HTR-8/SVneo (cell line): ENCODE measurements around the gene HOXA3.

Source experiments
- DNase-seq: peaks from one replicate; pipeline ENCODE4 v3.0.0; 2011; ENCODE audit warnings: low spot score, mixed read lengths; ENCODE audit not compliant: insufficient read length
- FAIRE-seq: peaks from 2 replicates; lab custom pipeline; 2011; peaks lifted over from hg19 to GRCh38; lab: Jason Lieb, UNC

The HOXA3 gene

GRCh38 chr7:27133409-27134231, 18.8 kb downstream of the HOXA3 start:
- no peak for FAIRE-seq

GRCh38 chr7:27132978-27133377, 19.4 kb downstream of the HOXA3 start:
- no peak for FAIRE-seq

More at GRCh38 chr7:27133409-27134231, 18.8 kb downstream of the HOXA3 start:
- DNase-seq, result no peak

GRCh38 chr7:27132214-27132613, 20.2 kb downstream of the HOXA3 start:
- FAIRE-seq, result no peak
- no peak for DNase-seq

More at GRCh38 chr7:27132978-27133377, 19.4 kb downstream of the HOXA3 start:
- no peak for DNase-seq

- DNase-seq (no peak), FAIRE-seq (no peak)
Measured at GRCh38 chr7:27131390-27131819, 21.0 kb downstream of the HOXA3 start.

- no peak for DNase-seq
- peak; percentile 91 for FAIRE-seq
Measured at GRCh38 chr7:27130540-27131389, 21.6 kb downstream of the HOXA3 start, which contains the start of gene HOXA4. Gene HOXA4 (minus strand): TSS chr7:27130757. CDS start chr7:27130733, 24 bp downstream.

GRCh38 chr7:27129729-27130539, 22.4 kb downstream of the HOXA3 start:
- DNase-seq, result no peak
- FAIRE-seq, result no peak

GRCh38 chr7:27128776-27129728, 23.3 kb downstream of the HOXA3 start:
- DNase-seq (no peak), FAIRE-seq (peak; percentile 80)

- DNase-seq, result no peak
- no peak for FAIRE-seq
Measured at GRCh38 chr7:27128034-27128433, 24.3 kb downstream of the HOXA3 start.

- FAIRE-seq, result no peak
- DNase-seq, result no peak
Measured at GRCh38 chr7:27126596-27127327, 25.6 kb downstream of the HOXA3 start.

- no peak for FAIRE-seq
- no peak for DNase-seq
Measured at GRCh38 chr7:27125986-27126394, 26.4 kb downstream of the HOXA3 start.

- no peak for DNase-seq
- FAIRE-seq, result peak; percentile 49
Measured at GRCh38 chr7:27124902-27125689, 27.3 kb downstream of the HOXA3 start.

GRCh38 chr7:27124096-27124901, 28.1 kb downstream of the HOXA3 start:
- DNase-seq, result no peak
- peak; percentile 76 for FAIRE-seq

- DNase-seq (no peak), FAIRE-seq (no peak)
Measured at GRCh38 chr7:27123477-27124053, 28.8 kb downstream of the HOXA3 start.

- no peak for FAIRE-seq
- DNase-seq, result no peak
Measured at GRCh38 chr7:27123007-27123476, 29.3 kb downstream of the HOXA3 start.

GRCh38 chr7:27122077-27122910, 30.1 kb downstream of the HOXA3 start:
- DNase-seq (no peak), FAIRE-seq (no peak)
